GM21576 (cell line): Measurements from ENCODE around the gene POU2AF1.

Experiments
- ATAC-seq: cut with Tn5 transposase; IDR thresholded peaks from one replicate; pipeline ENCODE4 v1.9.1; 2021; ENCODE audit warnings: mild to moderate bottlenecking, moderate library complexity; ENCODE audit not compliant: unreplicated experiment

POU2AF1 gene, protein sequence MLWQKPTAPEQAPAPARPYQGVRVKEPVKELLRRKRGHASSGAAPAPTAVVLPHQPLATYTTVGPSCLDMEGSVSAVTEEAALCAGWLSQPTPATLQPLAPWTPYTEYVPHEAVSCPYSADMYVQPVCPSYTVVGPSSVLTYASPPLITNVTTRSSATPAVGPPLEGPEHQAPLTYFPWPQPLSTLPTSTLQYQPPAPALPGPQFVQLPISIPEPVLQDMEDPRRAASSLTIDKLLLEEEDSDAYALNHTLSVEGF

DNA sequence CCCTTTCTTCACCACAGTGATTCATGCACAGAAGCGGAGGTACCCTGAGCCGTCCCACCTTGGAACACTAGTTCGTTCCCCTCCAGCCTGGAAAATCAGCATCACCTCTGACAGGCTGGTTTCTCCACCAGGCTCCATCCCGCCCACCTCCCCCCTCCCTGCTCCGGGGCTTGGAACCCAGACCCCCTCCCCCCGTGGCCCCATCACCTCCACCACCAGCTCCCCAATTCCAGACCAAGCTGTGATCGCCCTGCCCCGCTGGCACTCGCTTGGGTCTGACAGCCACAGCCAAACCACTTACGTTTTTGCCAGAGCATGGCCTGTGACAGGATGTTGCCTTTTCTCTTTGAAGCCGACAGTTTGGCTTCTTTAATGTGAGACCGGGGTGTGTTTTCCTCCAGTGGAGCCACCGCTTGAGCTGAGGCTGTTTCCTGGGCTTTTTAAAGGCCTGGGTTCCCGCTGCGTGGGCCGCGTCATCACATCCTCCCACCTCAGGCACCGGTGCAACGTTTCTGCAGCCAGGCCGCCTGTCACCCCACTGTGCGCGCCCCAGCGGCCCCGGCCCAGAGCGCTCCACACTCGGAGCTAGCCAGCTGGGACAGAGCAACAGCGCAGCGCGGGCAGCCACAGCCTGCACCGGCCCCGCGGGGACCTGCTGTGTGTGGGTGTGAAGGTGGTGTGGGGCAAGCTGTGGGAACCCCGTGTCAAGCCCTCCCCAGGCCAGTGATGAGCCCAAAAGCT, at the start of gene POU2AF1:
Gene POU2AF1, minus strand, starts transcription at position 415 of the 741 bp plus-strand sequence. Its CDS starts 98 bp downstream, at position 317.
- ATAC-seq: peak; percentile 58

DNA sequence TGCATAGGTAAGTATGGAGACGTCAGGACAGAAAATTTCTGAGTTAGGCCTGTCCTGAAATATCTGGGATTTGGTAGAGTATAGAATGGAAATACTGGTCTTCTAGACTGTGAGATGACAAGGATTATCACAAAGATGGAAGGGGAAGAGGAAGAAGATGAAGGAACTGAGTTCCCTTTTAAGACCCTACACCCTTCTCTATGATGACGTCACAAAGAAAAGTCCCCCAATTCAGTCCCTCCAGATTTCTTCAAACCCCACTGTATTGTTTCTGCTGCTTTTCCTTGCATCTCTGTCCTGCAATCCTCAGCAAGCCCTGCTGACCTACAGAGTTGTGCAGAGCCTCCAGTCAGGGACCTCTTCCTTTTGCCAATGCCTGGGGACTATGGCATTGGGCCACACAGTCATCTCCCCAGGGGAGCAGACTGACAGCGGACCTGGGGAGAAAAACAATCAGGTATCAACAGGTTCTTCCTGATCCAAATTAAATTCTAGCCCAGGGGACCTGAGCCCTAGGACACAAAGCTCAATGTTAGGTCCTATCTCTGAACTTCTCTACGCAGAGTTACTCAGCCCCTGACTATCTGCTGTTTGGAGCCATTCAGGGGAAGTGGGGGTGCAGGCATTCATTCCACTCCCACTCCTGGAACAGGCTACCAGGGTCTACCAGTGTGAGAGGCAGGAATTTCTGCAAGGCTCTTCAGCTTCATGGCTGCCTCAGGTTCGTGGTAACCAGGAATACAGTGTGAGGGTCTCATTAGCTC, 49.2 kb upstream of the POU2AF1 start:
- ATAC-seq: no peak

DNA sequence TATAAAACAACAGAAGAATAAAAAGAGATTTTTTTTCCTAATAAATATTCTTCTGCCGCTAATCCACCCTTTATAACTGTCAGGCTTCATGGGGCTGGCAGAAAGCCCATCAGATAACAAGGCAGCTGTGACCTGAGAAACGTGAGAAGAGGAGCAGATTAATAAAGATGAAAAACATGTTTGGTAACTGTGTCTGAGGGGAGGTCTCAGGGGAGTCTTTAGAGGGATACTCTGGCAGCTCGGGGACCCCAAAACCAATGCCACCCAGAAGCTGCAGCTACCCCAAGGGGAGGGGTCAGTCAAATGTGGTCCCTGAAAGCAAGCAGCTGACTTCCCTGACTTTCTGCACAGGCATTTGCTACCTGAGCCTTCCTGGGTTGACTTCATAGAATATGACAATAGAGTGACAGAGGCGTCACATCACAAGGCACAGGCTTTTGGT, 48.4 kb upstream of the POU2AF1 start:
- no peak for ATAC-seq

DNA sequence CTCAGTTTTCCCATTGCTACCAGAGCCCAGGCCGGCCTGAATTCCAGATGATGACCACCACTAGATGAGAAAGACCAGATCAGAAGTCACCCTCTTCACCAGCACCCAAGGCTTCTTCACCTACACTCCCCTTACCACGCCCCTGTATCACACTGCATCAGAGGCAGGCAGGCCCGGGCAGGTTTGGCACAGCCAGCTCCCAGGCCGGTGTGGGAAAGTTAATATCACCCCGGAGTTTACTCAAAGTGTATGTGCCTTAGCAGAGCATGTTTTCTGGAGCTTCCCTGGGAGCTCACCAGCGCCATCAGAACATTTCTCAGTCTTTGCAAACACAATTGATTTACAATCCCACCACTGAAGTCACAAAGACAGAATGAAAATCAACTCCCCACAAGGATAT, 47.5 kb upstream of the POU2AF1 start:
- no peak for ATAC-seq

DNA sequence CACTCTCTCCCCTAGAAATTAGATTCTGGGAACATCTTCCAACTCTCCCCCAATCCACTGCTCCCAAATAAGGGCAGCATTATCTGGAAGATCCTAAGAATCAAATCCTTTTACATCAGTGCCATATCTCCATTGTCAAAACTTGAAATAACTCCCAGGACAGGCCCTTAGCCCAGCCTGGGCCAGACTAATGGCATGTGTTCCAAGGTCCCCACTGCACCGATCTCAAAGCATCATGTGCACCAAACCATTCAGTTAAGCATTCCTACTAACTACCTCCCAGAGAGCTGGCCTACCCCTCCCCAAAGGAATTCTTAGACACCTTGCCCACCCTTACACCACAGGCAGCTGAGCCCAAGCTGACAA, 44.2 kb upstream of the POU2AF1 start:
- ATAC-seq: peak; percentile 13

DNA sequence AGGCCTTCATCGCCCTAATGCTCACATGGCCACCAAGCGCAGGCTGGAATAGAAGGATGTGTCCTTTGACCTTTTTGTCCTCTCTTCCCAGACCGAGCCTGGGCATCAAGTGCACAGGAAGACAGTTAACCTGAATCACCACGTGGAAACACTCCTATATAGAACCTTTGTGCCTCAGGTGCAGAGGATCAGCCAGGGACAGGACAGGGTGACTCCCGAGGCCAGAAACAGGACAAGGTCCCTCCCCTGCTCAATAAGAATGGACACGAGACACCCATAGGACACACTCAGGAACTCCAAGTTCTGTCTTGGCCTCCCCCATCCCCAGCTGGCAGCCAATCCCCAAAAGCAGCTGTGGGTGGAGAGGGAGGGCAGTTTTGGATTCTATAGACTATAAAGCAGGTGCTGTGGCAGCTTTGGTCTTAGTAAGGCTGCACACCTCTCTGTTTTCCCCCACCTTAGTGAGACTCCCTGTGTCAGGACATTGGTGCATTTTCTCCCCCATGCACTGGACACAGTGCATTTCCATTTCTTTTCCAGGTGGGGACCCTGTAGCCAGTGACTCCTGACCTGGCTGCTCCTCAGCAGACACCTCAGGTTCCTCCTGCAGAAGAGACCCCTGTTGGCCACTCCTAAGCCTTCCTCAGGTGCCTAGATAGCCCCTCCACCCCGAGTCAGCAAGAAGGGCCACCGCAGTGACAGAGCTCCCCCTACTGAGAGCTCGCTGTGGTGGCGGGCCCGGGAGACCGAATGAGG, 43.6 kb upstream of the POU2AF1 start:
- peak; percentile 81 for ATAC-seq

DNA sequence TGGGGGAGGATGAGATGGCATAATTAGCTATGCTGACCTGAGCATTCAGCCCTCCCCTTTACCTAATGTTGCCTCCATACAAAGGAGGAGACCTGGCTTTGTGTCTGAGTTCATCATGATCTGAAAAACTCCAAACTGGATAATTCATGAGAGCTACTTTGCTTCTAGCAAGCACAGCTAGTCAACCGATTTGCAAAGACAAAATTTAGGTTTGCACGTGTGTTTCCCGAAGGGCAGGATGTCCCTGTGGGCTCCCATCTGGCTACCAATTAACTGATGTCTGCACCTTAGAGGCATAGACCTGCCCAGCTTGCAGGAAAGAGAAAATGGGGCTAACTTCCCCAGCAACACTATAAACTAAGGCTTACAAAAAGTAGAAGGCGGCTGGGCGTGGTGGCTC, 42.2 kb upstream of the POU2AF1 start:
- no peak for ATAC-seq

DNA sequence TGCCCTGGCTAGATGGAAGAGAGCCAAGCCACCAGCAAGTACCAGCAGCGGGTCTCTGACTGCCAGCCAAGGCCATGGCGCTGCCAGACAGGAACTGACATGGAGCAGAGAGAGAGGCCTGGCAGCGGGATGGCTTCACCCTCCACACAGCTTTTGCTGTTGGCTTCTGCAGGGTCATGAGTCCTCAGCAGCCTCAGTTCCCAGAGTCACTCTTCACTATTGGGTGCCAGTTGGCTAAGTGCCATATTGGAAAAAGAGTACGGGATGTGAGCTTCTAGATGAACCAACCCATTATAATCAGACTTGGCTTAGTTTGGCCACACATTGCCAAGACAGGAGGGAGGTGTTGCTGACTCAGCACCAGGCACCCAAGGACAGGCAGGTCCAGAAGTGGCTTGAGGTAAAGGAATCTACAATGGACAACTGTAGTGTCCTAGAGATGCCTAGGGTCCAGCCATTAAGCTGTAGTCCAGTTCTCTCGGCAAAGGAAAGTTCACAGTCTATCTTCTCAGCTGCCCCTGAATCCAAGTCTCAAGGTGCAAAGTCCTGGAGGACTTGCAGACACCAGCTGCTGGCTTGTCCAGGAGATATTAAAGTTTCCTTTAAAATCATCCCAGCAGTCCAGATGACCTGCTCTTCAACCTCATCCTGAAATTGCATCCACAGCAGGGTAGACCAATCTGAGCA, 40.7 kb upstream of the POU2AF1 start:
- no peak for ATAC-seq

DNA sequence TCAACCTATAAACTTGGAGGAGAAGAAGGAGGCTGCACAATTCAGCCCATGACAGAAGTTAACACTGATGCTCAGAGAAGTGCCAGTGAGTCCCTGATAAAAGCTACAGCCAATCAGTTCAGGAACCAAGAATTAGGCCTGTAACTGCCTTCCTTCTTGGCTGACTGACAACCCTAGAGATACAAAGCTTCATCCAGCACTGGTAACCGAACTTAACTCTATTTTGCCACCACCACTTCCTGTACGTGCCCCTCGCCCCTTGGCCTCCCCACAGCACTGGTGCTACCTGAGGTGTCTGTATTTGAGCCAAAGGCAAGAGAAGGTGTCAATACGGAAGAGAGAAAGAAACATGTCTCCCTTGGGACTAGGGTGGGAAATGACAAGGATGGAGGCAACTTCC, 40.1 kb upstream of the POU2AF1 start:
- ATAC-seq: no peak

DNA sequence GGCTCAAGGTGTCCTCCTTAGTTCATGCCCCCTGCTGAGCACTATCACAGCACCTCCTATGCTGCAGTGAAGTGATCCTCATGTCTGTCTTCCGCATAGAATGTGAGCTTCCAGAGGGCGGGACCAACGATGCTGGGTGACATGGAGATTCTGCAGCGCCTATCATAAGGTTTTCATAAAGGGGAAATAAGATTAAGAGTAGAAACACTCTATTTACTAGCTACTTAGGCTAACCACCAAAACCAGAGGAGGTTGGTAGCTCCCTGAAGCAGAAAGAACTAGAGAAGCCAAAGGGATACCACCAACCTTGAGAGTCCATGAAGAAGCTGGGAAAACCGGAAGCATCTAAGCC, 39.3 kb upstream of the POU2AF1 start:
- ATAC-seq: no peak

DNA sequence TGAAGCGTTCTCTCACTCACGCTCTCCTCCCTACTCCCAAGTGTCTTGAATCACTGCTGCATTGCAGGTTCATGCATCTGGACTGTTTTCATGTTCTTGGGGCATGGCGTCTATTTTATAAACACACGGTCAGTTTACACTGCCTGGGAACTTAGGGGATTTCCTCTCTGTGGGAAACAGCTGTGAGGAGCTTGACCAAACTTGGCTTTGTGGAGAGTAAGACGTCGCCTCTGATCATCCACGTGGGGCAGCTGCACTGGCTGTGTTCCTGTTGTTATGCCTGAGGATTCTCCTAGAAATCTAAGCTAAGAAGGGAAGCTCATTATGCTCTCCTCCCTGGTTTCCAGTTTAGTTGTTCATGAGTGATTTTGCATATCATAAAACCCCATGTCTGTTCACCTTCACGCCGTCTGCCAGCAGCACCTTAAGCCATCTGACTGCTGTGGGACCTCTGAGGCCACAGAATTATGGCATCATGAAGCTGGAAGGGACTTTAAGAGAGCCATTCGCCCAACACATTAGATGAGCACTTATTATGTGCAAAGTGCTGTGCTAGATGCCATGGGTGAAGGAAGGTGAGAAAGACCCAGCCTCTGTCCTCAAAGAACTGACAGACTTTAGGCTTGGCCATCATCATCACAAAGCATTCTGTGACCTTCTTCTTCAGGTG, 38.8 kb upstream of the POU2AF1 start:
- ATAC-seq: peak; percentile 24

DNA sequence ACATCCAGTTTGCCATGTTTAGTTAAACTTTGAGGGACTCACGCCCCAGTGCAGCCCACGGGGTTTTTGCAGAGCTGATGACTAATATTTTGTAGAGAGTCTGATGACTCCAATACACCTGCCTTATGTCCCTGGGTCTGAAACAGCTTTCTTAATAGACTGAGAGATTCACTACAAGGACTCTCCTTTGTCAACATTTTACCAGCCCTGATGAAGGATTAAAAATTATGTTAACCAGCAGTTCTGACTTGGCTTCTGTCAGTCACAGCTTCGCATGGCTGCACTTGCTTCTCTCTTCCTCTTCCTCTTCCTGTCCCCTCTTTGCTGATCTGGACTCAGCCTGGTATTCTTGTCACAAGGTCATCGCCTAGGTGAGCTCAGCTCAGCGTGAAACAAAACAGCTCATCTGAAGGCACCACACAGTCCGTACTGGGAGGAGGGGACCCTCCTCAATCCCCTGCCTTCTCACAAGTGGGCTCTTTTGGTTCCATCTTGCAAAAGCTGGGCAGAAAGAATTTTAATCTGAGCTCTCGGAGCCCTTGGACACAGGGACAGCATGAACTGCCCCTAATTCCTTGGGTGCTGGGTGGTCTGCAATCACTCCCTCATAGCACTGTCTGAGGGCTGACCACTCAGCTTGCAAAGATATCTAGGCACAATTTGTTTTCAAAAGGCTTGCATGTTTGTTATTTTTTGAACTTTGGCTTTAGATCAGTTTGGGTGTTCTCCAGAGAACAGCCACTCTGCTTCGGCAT, 38.1 kb upstream of the POU2AF1 start:
- ATAC-seq: peak; percentile 55

DNA sequence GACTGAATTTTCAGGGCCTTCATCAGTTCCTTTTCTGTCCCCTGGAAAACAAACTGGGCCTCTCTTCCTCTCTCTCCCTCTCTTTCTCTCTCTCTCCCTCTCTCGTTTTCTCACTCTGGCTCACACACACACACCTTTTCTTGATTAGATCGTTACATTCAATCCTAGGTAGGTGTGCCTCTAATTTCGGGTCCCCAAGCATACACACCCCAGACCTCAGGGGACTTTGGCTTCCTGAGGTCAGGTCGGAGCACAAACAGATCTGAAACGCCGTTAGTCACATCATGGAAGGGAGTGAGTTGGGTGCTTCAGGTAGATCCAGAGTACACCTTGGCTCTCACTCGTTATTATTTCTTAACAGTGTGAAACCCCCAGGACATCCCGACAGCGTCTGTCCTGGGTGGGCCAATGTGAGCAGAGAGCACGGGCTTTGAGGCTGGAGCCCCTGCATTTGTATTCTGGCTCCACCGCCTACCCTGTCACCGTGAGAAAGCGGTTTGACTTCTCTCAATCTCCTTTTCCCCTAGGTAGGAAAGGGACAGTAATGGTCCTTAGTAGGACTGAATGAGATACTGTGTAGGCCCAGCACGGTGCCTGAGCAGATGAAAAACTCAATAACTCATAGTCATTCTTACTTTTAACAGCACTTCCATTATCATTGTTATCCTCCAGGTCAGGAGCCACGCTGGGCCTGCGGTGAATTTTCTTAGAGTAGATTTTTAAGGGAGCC, 37.3 kb upstream of the POU2AF1 start:
- no peak for ATAC-seq

DNA sequence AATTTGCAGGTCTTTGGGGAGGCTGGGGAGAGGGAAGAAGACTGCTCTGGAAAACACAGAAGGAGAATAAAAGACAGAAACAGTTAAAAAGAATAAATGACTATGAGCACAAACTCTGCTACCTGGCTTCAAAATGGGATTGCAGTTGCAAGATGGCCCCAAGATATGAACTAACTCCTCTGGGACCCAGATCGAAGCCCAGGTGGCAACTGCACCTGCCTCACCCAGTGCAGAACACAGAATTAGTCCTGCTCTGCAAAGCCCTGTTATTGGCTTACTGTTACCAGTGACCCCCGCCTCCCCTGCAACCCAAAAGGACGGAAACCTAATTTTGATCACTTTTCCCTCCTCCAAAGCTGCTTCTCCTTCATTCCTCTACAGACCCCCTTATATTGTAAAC, 35.9 kb upstream of the POU2AF1 start:
- no peak for ATAC-seq

DNA sequence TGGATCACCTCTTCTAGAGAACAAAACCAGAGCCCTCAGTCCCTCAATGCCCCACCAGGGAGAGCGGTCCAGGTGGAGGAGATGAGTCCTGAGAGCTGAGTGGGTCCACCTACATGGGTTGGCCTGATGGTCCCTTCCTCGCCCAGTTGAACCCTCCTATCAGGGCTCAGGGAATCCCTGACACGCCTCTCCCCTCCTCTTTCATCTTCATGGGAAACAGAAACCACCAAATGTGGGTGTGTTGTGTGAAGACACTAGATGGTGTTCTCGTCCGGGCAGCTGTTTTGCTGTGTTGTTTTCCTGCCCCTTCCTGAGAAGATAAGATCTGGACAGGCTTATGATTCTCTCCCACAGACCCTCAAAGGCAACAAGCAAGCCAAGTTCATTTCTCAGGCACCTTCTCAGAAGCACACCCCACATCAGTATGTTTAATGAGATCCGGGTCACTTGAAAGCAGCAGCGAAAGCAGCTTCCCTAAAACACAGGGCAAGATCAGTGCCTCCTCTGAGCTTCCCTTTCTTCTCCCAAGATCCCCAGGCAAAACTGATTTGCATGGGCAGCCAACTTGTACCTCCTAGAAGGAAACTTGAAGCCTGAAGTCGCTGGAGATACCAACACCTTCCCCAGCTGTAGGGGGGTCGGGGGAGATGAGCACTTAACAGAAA, 35.3 kb upstream of the POU2AF1 start:
- ATAC-seq: peak; percentile 34

DNA sequence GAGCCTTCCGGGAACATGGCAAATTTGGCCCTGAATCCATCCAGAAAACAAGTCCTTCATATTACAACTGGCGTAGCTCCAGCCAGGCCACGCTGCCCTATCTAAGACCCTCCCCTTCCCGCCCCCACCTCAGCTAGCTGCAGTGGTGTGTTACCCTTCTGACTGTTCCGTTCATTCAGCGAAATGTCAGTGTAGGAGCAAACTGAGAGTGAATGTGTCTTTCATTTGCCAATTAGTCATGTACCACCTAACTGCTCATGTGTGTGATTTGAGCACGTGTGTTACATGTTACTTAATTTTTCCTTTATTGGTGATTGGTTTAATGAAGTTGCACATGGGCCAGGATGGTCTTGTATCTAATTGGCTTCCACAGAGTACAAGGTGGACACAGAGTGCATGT, 34.8 kb upstream of the POU2AF1 start:
- ATAC-seq: no peak

DNA sequence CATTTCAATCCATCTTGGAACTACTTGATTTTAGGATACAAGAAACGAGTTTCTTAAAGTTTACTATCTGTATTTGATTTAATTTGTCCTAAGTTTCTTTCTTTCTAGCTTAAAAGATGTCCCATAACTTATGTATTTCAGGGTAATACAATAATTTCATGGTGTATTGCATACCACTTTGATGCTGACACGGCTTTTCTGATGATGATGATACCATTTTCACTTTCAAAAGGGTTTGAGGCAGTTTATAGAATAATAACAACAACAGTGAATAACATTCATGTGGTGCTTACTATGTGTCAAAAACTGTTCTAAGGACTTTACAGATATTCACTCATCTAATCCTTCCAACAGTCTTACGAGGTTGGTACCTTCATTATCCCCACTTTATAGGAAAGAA, 33.2 kb upstream of the POU2AF1 start:
- no peak for ATAC-seq

DNA sequence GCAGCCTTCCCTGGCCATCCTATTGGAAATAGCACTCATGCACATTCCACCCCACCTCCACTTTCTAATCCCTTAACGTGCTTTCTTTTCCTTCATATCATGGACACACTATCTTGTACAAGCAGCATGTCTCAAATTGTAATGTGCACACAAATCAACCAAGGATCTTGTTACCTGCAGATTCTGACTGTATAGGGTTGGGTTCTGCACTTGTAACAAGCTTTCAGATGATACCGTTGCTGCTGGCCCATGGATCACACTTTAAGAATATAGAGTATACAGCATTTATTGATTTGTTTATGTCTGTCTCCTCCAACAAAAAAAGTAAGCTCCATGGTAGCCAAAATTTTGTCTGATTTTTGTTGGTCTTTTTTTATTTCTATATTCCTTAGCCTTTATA, 32.4 kb upstream of the POU2AF1 start:
- ATAC-seq: no peak
